Ovary (tissue), 9 donors: Measurements from ENCODE around the gene TRPM2. TPM values are rescaled to one million over a fixed set of nuclear protein-coding genes. Genes with fewer than 3 reads are reported as not detected.
A peak's percentile ranks its signal among the peaks of the same experiment; 100 is the strongest.

Experiments used
- DNase-seq, 5 donors: peaks; one replicate each; pipeline ENCODE4 v3.0.0-alpha.2; 2019 to 2020
- H3K27ac ChIP-seq, 2 donors: fragments of 200-600 bp; one replicate each; pipeline versions ENCODE4 v1.5.1 to v1.8.0; 2019 to 2022
- H3K27me3 ChIP-seq: fragments of 200-600 bp; one replicate; pipeline ENCODE4 v1.8.0; 2022
- H3K36me3 ChIP-seq: fragments of 200-600 bp; sonication (generic); one replicate; pipeline ENCODE4 v1.5.1; 2019
- H3K4me1 ChIP-seq: one replicate; pipeline ENCODE4 v1.8.1; 2013; ENCODE audit warnings: mild to moderate bottlenecking, moderate library complexity; ENCODE audit not compliant: insufficient read depth
- H3K4me3 ChIP-seq: fragments of 200-600 bp; sonication (generic); one replicate; pipeline ENCODE4 v1.5.1; 2017
- H3K9me3 ChIP-seq, 2 donors: fragments of 200-600 bp in 1 of 2; sonication (generic) in 1 of 2; one replicate each; pipeline versions ENCODE4 v1.5.1 to v1.8.1; 2013 to 2019; ENCODE audit warnings: mild to moderate bottlenecking in 1 of 2, moderate library complexity in 1 of 2
- EP300 ChIP-seq: sonication (generic); formaldehyde crosslinking; IDR thresholded peaks from one replicate; pipeline ENCODE4 v1.6.1; 2017; ENCODE audit warnings: antibody characterized with exemption
- POLR2A ChIP-seq: fragments of 450-650 bp; IDR thresholded peaks from one replicate; pipeline ENCODE4 v1.6.1; 2017; ENCODE audit warnings: antibody characterized with exemption, mild to moderate bottlenecking, moderate library complexity
- WGBS, 3 donors: extraction: QIAGEN DNeasy Blood & Tissue Kit in 1 of 3; methylation state at CpG; one replicate each; pipeline versions ENCODE4 v1.1.5 to v1.1.7; 2013 to 2017; 5-methylcytosine and 5-hydroxymethylcytosine counted together
- intact Hi-C, 4 donors: fragments of 100-400 bp; cut with DNase I; formaldehyde crosslinking; loops; one replicate each; pipeline versions ENCODE4 v1.11.0 to v1.15.1; 2022 to 2023
- polyA plus RNA-seq, 2 donors: library from polyadenylated mRNA; stranded (reverse); fragments of 200-250 nt in 1 of 2; fragments of 350-450 nt in 1 of 2; fragmentation: Illumina TruSeq in 1 of 2; extraction: RNeasy Lipid Tissue Mini Kit (QIAGEN cat#74804) in 1 of 2; gene quantifications; one replicate each; pipeline ENCODE4 v1.2.3, GENCODE V29; 2013 to 2014
- total RNA-seq, 7 donors: library from RNA; depleted of rRNA in 2 of 7; stranded (reverse); fragments of >200 nt in 2 of 7; fragmentation: NEBNext Ultra II Directional in 3 of 7; extraction: Animal tissue kit (Norgen Biotek cat#: 25700) in 3 of 7; gene quantifications; one replicate each; pipeline versions ENCODE4 v1.1.0 to v1.2.4, GENCODE V29; 2016 to 2023
- TF ChIP-seq, protein P1 (sequence below), 3 donors: fragments of 450-650 bp in 2 of 3; fragments of 200-600 bp in 1 of 3; IDR thresholded peaks; one replicate each; pipeline versions ENCODE4 v1.5.1 to v1.8.0; 2016 to 2022; ENCODE audit warnings: antibody characterized with exemption in 3 of 3, mild to moderate bottlenecking in 1 of 3
- donor health status: DM: no; HTN: no; CAD: no; lungs with moderate emphysema.
- donor health status: DM: no; HTN: no; CAD: no.
- donor health status: Bipolar disorder and iron deficiency.
- donor health status: DM: yes; HTN: yes; CAD: no.
- donor health status: DM: no; HTN: no; CAD: no.
- donor health status: DM: yes; HTN: yes; CAD: no.

Gene TRPM2
- total and polyA plus RNA-seq, 9 donors, result 0.48 to 7.0 (median 1.8) TPM

DNA sequence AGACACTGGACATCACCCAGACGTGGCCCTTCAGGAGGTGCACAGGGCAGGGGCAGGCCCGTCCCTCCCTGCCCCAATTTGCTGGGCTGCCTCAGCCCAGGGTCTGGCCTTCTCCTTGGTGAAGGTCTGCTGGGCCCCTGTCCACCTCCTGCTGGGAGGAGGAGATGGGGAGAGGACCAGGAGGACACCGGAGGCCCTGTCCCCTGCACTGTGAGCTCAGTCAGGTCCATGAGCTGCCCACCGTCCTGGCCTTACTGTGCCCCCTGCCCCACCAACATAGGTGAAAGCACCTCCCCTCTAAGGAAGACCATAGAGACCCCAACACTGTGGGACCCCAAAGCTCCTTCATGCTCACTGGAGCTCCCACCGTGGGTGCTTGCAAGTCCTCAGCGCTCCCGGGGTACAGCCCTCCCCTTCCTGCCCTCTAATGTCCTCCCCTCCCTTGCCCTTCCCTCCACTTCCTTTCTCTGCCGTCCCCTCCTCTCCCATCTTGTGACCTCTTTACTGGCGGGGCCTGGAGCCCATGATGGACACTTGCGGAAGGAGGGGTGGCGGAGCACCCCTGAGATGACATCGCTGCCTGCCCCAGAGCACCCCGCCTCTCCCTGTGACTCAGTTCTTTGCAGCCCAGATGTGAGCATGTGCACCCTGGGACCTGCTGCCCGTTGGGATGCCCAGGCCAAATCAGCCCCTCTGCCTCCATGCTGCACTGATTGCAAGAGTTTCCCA is 106.5 kb downstream of the TRPM2 start:
- no peaks in the 10 kb centered on the region for H3K27me3 ChIP-seq
- no peak overlapping the region for H3K4me3 ChIP-seq
- TF ChIP-seq, protein P1, sequence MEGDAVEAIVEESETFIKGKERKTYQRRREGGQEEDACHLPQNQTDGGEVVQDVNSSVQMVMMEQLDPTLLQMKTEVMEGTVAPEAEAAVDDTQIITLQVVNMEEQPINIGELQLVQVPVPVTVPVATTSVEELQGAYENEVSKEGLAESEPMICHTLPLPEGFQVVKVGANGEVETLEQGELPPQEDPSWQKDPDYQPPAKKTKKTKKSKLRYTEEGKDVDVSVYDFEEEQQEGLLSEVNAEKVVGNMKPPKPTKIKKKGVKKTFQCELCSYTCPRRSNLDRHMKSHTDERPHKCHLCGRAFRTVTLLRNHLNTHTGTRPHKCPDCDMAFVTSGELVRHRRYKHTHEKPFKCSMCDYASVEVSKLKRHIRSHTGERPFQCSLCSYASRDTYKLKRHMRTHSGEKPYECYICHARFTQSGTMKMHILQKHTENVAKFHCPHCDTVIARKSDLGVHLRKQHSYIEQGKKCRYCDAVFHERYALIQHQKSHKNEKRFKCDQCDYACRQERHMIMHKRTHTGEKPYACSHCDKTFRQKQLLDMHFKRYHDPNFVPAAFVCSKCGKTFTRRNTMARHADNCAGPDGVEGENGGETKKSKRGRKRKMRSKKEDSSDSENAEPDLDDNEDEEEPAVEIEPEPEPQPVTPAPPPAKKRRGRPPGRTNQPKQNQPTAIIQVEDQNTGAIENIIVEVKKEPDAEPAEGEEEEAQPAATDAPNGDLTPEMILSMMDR (IDR thresholded peaks at IDR 0.05), result no peak
- TF ChIP-seq EP300 (no peak), POLR2A (no peak)
- no peak overlapping the region for H3K27ac ChIP-seq
- no peak for DNase-seq
- peaks cover 10% of the 10 kb centered on the region for H3K4me1 ChIP-seq
- intact Hi-C loops, result loop anchor here in 1 of 4 donors (10.0 kb wide), 1 partner anchor 105 kb away; the partner anchor contains the start of gene TRPM2
- no peaks in the 10 kb centered on the region for H3K9me3 ChIP-seq
- 86 to 87% (median 87%) methylated on average over 14 of the region's 14 CpGs for WGBS, 3 donors
- H3K36me3 ChIP-seq, result no peaks in the 10 kb centered on the region

DNA sequence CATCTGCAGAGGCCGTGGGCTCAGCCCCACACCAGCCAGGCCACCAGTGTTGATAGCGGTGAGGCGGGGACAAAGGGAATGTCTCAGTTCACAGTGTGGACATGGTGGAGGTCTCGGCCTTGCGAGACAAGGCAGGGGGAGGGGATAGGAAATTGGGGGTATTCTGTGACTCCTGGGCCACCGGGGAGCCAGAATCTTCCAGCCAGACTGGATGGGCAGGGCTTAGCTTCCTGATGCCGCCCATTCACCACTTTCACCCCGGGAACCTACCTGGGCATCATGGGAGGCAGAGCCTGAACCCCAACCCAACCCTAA is 107.0 kb downstream of the TRPM2 start:
- Histone ChIP-seq H3K27me3 (no peaks in the 10 kb centered on the region), H3K9me3 (no peaks in the 10 kb centered on the region), H3K27ac (no peak overlapping the region), H3K4me3 (no peak overlapping the region), H3K36me3 (no peaks in the 10 kb centered on the region), H3K4me1 (peaks cover 10% of the 10 kb centered on the region)
- intact Hi-C loops, result loop anchor here in 1 of 4 donors (10.0 kb wide), 1 partner anchor 106 kb away; the partner anchor contains the start of gene TRPM2
- TF ChIP-seq POLR2A (no peak), EP300 (no peak)
- TF ChIP-seq, protein P1 (IDR thresholded peaks at IDR 0.05), result no peak
- 96 to 97% (median 96%) methylated on average over 8 of the region's 8 CpGs for WGBS, 3 donors
- no peak for DNase-seq

DNA sequence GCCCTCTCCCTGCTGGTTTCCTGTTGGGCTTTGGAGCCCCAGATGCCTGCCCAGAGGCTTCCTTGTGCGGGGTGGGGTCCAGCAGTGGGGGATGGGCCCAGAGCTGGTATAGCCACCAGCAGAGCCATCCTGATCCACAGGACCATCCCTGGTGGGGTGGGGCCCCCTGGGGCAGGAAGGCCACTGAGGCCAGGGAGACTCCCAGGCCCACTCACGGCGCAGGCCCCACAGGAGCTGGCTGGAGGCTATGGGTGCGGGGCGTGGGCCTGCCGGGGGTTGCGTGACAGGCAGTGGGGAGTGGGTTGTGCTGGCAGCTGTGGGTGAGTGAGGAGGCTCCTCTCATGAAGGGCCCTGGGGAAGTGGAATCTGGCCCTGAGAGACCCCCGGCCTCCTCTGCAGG is 107.6 kb downstream of the TRPM2 start:
- 93 to 94% (median 93%) methylated on average over 8 of the region's 8 CpGs for WGBS, 3 donors
- no peaks in the 10 kb centered on the region for H3K36me3 ChIP-seq
- H3K27me3 ChIP-seq, result no peaks in the 10 kb centered on the region
- peaks cover 9% of the 10 kb centered on the region for H3K4me1 ChIP-seq
- peak in 1 of 5 donors; percentile 11 for DNase-seq
- H3K9me3 ChIP-seq, result no peaks in the 10 kb centered on the region
- intact Hi-C loops, result loop anchor here in 1 of 4 donors (10.0 kb wide), 1 partner anchor 106 kb away; the partner anchor contains the start of gene TRPM2
- H3K27ac ChIP-seq, result no peak overlapping the region
- TF ChIP-seq POLR2A, result no peak
- no peak for TF ChIP-seq EP300
- TF ChIP-seq, protein P1 (IDR thresholded peaks at IDR 0.05), result no peak
- no peak overlapping the region for H3K4me3 ChIP-seq

DNA sequence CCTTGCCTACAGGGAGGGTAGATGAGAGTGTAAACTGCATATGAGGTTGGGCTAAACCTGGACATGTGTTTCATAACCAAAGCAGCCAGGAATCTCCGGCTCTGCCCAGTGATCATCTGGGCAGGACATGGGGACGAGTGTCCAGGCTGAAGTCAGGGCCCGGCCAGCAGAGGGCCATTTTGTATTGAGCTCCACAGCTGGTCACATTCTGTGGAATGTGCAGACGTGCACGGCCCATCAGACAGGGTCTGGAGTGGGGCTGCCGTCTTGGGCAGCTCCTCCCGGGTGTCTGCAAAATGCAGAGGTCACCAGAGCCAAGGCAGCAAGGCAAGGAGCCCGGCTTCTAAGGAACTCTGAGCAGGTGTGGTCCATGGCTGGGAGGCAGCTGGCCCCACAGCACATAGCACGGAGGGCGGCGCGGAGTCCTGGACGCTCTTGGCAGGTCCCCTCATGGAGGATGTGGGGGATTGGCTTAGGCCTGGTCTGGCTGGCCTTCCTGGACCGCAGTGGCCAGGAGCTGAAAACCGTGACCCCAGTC is 108.1 kb downstream of the TRPM2 start:
- Histone ChIP-seq H3K4me3 (no peak overlapping the region), H3K4me1 (peaks cover 5% of the 10 kb centered on the region), H3K27ac (no peak overlapping the region), H3K9me3 (no peaks in the 10 kb centered on the region), H3K27me3 (no peaks in the 10 kb centered on the region), H3K36me3 (no peaks in the 10 kb centered on the region)
- peak in 1 of 5 donors; percentile 8 for DNase-seq
- TF ChIP-seq EP300 (no peak), POLR2A (no peak)
- TF ChIP-seq, protein P1 (IDR thresholded peaks at IDR 0.05), result no peak
- intact Hi-C loops, result loop anchor here in 1 of 4 donors (10.0 kb wide), 1 partner anchor 107 kb away; the partner anchor contains the start of gene TRPM2
- WGBS, 3 donors, result 56 to 58% (median 58%) methylated on average over 14 to 15 of the region's 15 CpGs
